ENCODE results near the gene ENDOU.

GRCh38 chr12:47707905-47708543, 17.3 kb downstream of the ENDOU start:
- TF ChIP-seq CTCF (IDR thresholded peaks at IDR 0.05) (no peak), POLR2AphosphoS5 (IDR thresholded peaks at IDR 0.05) (no peak), POLR2A (IDR thresholded peaks at IDR 0.05) (no peak)

Measured in upper lobe of left lung (tissue), 4 donors.